Measurements from ENCODE around the gene KCNAB2. TPM values are rescaled to one million over a fixed set of nuclear protein-coding genes. Genes with fewer than 3 reads are reported as not detected.

KCNAB2 gene
- 100 to 1,000 TPM; 255 to 258 TPM for total RNA-seq

DNA sequence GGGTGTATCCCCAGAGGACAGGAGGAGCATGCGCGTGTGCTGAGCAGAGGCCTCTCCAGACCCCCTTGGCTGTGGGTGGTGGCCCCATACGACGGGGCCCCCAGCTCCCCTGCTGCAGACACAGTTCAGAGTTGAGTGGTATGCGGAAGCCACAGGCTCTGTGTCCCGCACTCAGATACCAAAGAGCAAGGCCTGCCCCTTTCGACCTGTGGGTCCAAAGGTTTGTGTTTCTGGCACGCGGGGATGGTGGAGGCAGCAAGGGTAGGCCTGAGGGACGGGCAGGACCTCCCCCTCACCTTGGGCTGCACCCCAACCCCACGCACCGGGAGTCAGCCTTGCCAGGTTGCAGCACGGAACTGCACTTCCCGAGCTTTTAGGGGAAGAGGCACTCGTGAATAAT lies at the start of gene KCNAB2:
KCNAB2 (plus strand) TSS at position 328 of the 400 bp plus-strand sequence. CDS start 5,649 bp downstream, outside the sequence.

Other genes with a start within 250 kb of the KCNAB2 start
- gene NPHP4, start 53.5 kb upstream of the KCNAB2 start, total RNA-seq: 10 to 100 TPM; 16.8 to 19.8 TPM
- under 1 TPM; 0.02 to 0.10 TPM for gene CHD5, start 134.4 kb downstream of the KCNAB2 start, total RNA-seq
- 100 to 1,000 TPM; 481 to 567 TPM for gene RPL22, start 153.7 kb downstream of the KCNAB2 start, total RNA-seq
- gene RNF207, start 160.2 kb downstream of the KCNAB2 start, total RNA-seq: 1 to 10 TPM; 3.8 to 4.4 TPM
- gene ICMT, start 190.1 kb downstream of the KCNAB2 start, total RNA-seq: 10 to 100 TPM; 35.9 to 39.0 TPM
- gene HES3, start 198.3 kb downstream of the KCNAB2 start, total RNA-seq: not detected
- 1 to 10 TPM; 1.2 TPM for gene GPR153, start 215.2 kb downstream of the KCNAB2 start, total RNA-seq

All from activated naive CD4-positive, alpha-beta T cell treated with anti-CD3 and anti-CD28 coated beads, Interleukin-2, amount 10 ng/mL, durations not matched to agents 5 hours and 36 hours (primary cell).